ENCODE data around the gene APBB2. TPM values are rescaled to one million over a fixed set of nuclear protein-coding genes. Genes with fewer than 3 reads are reported as not detected.

APBB2 gene
- total RNA-seq, 4 donors from 2014 or later: 47.5 to 99.9 (median 57.5) TPM

GRCh38 chr4:40933272-40934053 is 280.9 kb downstream of the APBB2 start:
- Histone ChIP-seq H3K4me1 (no peaks in the 10 kb centered on the region), H3K27me3 (no peaks in the 10 kb centered on the region), H3K9me3 (no peaks in the 10 kb centered on the region), H3K4me3 (no peak overlapping the region), H3K27ac (no peak overlapping the region), H3K36me3 (no peaks in the 10 kb centered on the region)
- no peak for DNase-seq
- TF ChIP-seq POLR2A (IDR thresholded peaks at IDR 0.05) (no peak), CTCF (IDR thresholded peaks at IDR 0.05) (no peak)

- Histone ChIP-seq H3K36me3 (no peaks in the 10 kb centered on the region), H3K4me3 (no peak overlapping the region), H3K9me3 (no peaks in the 10 kb centered on the region), H3K27ac (no peak overlapping the region), H3K4me1 (no peaks in the 10 kb centered on the region), H3K27me3 (no peaks in the 10 kb centered on the region)
- DNase-seq: no peak
- TF ChIP-seq CTCF (IDR thresholded peaks at IDR 0.05) (no peak), POLR2A (IDR thresholded peaks at IDR 0.05) (no peak)
Measured at GRCh38 chr4:40931841-40932240, 282.5 kb downstream of the APBB2 start.

DNA sequence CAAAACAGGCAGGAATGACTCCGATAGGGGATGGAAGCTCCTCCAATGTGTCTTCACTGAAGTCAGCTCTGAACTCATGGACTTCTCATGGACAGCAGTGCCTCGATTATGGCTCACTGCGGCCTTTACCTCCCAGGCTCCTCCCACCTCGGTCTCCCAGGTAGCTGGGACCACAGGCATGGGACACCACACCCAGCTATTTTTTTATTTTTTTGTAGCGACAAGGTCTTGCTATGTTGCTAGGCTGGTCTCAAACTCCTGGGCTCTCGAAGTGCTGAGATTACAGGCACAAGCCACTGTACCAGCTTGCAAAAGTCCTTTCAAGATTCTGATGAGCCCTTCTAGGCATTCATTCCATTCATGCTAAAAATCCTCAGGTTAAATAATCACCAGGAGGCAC is 283.1 kb downstream of the APBB2 start:
- no peak overlapping the region for H3K4me3 ChIP-seq
- TF ChIP-seq POLR2A (IDR thresholded peaks at IDR 0.05): no peak
- TF ChIP-seq CTCF (IDR thresholded peaks at IDR 0.05): no peak
- no peaks in the 10 kb centered on the region for H3K27me3 ChIP-seq
- no peak overlapping the region for H3K27ac ChIP-seq
- H3K9me3 ChIP-seq: no peaks in the 10 kb centered on the region
- DNase-seq: no peak
- no peaks in the 10 kb centered on the region for H3K4me1 ChIP-seq
- H3K36me3 ChIP-seq: no peaks in the 10 kb centered on the region

- no peak overlapping the region for H3K27ac ChIP-seq
- H3K9me3 ChIP-seq: no peaks in the 10 kb centered on the region
- no peaks in the 10 kb centered on the region for H3K27me3 ChIP-seq
- DNase-seq: no peak
- TF ChIP-seq CTCF (IDR thresholded peaks at IDR 0.05) (no peak), POLR2A (IDR thresholded peaks at IDR 0.05) (no peak)
- H3K4me1 ChIP-seq: no peaks in the 10 kb centered on the region
- no peaks in the 10 kb centered on the region for H3K36me3 ChIP-seq
- H3K4me3 ChIP-seq: no peak overlapping the region
Measured at GRCh38 chr4:40927074-40927473, 287.3 kb downstream of the APBB2 start.

DNA sequence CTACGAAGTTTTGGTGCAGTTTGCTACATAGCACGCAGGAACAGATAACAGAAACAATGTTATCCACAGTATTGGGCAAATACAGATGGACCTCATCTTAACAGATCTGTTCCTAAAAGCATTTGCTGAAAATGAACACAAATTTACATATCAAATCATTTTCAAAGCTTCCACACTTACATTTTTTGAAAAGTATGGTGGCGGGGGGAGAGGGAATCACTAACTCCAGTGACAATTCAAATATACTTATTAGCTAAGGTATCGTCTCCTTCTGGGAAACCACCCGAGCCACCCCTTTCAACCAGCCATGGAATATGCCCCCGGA is 289.6 kb downstream of the APBB2 start:
- Histone ChIP-seq H3K27ac (no peak overlapping the region), H3K4me1 (no peaks in the 10 kb centered on the region), H3K4me3 (no peak overlapping the region), H3K36me3 (no peaks in the 10 kb centered on the region), H3K9me3 (no peaks in the 10 kb centered on the region), H3K27me3 (no peaks in the 10 kb centered on the region)
- TF ChIP-seq CTCF (IDR thresholded peaks at IDR 0.05) (no peak), POLR2A (IDR thresholded peaks at IDR 0.05) (no peak)
- DNase-seq: no peak
